ENCODE data around the gene AR. TPM values are rescaled to one million over a fixed set of nuclear protein-coding genes. Genes with fewer than 3 reads are reported as not detected.
A peak's percentile ranks its signal among the peaks of the same experiment; 100 is the strongest.

AR gene
- total RNA-seq, 1 donor from 2014 or later: 6.3 TPM

DNA sequence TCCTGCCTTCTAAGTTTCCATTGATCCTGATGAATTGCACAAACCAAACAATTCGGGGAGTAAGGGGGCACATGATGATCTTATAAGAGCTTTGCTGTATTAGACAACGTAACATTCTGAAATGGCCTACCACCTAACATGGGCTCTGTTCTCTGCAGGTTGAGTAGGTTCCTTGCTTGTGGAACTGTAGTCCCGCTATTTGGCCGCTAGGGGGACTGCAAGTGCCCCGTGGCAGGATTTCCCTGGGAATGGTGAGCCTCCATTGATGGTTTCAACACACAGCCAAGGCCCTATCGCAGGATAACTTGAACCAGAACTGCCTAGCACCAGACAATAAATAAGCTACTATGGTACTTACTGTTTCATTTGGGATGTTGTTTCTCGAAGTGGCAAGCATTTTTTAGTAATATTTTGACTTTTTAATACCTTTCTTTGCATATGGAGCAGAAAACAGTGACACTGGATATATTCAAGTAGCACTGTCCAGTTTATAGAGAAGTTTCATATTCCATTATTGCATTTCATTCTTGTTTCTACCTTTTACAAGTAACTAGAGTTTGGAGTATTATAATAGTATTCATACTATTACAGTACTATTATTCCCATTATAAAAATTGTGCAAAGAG, 11.9 kb downstream of the AR start:
- TF ChIP-seq, protein P1, sequence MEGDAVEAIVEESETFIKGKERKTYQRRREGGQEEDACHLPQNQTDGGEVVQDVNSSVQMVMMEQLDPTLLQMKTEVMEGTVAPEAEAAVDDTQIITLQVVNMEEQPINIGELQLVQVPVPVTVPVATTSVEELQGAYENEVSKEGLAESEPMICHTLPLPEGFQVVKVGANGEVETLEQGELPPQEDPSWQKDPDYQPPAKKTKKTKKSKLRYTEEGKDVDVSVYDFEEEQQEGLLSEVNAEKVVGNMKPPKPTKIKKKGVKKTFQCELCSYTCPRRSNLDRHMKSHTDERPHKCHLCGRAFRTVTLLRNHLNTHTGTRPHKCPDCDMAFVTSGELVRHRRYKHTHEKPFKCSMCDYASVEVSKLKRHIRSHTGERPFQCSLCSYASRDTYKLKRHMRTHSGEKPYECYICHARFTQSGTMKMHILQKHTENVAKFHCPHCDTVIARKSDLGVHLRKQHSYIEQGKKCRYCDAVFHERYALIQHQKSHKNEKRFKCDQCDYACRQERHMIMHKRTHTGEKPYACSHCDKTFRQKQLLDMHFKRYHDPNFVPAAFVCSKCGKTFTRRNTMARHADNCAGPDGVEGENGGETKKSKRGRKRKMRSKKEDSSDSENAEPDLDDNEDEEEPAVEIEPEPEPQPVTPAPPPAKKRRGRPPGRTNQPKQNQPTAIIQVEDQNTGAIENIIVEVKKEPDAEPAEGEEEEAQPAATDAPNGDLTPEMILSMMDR (conservative IDR thresholded peaks at IDR 0.05): peak; percentile 71

DNA sequence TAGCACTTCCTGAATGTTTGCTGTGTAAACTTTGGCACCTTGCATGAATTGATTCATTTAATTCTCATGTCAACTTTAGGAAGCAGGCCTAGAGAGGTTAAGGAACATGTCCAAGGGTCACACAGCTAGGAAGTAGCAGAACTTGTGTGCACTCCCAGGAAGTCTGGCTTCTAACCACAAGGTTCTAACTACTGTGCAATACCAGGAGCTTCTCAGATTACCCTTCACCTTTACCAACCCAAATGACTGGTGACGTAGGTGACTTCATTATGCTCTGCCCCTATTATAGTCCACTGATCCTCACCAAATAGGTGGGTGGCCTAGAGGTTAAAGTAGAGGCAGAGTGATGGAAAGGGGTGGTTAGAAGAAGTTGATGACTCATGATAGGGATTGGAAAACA, 14.4 kb downstream of the AR start:
- H3K36me3 Mint-ChIP-seq (ENCODE audit: low read depth): peaks cover 12% of the 10 kb centered on the region
- H3K9me3 Mint-ChIP-seq: peaks cover 12% of the 10 kb centered on the region
- no peaks in the 10 kb centered on the region for H3K27me3 Mint-ChIP-seq (ENCODE audit: low read depth)
- no peak overlapping the region for H3K4me3 Mint-ChIP-seq
- TF ChIP-seq, protein P1 (conservative IDR thresholded peaks at IDR 0.05): no peak
- peaks cover 3% of the 10 kb centered on the region for H3K4me1 Mint-ChIP-seq
- DNase-seq (ENCODE audit: low read depth, low spot score): no peak
- no peak overlapping the region for H3K27ac Mint-ChIP-seq (ENCODE audit: unreplicated experiment)

More for the DNA sequence above, 11.9 kb downstream of the AR start:
- Mint-ChIP-seq H3K27ac (ENCODE audit: unreplicated experiment) (no peak overlapping the region), H3K4me1 (no peaks in the 10 kb centered on the region), H3K9me3 (peaks cover 12% of the 10 kb centered on the region), H3K36me3 (ENCODE audit: low read depth) (peaks cover 16% of the 10 kb centered on the region), H3K4me3 (no peak overlapping the region), H3K27me3 (ENCODE audit: low read depth) (no peaks in the 10 kb centered on the region)
- DNase-seq (ENCODE audit: low read depth, low spot score): no peak

DNA sequence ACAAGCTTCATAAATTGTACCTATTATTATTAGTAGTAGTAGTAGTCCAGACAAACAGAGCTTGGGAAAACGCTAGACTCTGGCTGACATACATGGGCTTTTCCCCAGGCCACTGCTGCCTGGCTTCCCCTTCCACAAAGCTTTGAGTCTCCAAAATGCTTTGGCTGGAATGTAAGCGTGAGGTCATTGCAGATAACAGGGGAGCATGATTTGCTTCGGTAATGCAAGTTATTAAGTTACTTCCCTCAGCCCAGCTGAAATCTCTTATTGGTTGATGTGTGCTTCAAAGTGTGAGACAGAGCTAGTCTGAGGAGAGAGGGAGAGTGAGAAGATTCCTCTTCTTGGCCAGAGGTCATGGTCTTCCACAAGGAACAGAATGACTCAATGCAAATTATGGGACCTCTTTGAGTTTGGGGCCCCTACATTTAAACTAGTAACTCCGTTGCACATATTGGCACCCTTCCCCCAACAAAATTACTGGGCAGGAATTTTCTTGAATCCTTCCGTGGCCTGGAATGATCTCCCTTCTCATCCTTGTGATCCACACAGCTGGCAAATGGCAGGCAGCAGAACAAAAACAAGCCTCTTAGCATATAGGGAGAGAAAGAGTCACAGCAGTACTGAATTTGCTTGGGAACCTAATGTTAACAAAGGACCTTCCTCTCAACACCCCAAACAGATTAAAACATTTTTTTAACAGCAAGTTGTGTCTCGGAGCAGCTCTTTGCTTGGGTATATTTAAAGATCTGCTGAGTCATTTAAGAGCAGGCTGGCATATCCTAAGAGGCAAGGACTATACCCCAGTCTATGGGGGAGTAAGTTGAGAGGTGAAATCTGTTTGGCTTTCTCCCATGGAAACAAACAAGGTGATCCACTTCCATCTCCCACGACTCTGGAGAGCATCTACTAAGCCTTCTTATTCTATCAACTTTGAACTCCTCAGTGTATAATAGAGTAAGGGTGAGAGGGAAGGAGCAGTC, 19.9 kb downstream of the AR start:
- TF ChIP-seq, protein P1 (conservative IDR thresholded peaks at IDR 0.05): no peak
- H3K27ac Mint-ChIP-seq (ENCODE audit: unreplicated experiment): no peak overlapping the region
- H3K4me3 Mint-ChIP-seq: no peak overlapping the region
- no peak for DNase-seq (ENCODE audit: low read depth, low spot score)
- no peaks in the 10 kb centered on the region for H3K27me3 Mint-ChIP-seq (ENCODE audit: low read depth)
- peaks cover 13% of the 10 kb centered on the region for H3K4me1 Mint-ChIP-seq
- H3K9me3 Mint-ChIP-seq: peaks cover 11% of the 10 kb centered on the region
- H3K36me3 Mint-ChIP-seq (ENCODE audit: low read depth): peaks cover 3% of the 10 kb centered on the region

DNA sequence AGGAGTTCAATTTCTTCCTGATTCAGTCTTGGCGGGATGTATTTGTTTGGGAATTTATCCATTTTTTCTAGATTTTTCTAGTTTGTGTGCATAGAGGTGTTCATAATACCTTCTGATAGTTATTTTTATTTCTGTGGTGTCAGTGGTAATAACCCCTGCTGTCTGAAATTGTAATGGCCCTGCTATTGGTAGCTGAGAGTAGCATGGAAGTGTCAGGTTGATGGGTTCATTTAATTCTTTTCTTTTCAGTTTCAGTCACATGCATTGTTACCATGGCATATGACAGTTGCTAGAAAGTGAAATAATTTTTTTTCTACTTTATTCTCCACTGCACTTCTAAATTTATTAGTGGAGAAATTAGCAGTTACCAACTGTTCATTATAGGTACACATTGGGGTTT, 20.7 kb downstream of the AR start:
- no peak for DNase-seq (ENCODE audit: low read depth, low spot score)
- Mint-ChIP-seq H3K36me3 (ENCODE audit: low read depth) (peaks cover 3% of the 10 kb centered on the region), H3K9me3 (peaks cover 11% of the 10 kb centered on the region), H3K27me3 (ENCODE audit: low read depth) (no peaks in the 10 kb centered on the region), H3K4me1 (peaks cover 20% of the 10 kb centered on the region), H3K4me3 (no peak overlapping the region), H3K27ac (ENCODE audit: unreplicated experiment) (no peak overlapping the region)
- TF ChIP-seq, protein P1 (conservative IDR thresholded peaks at IDR 0.05): no peak

DNA sequence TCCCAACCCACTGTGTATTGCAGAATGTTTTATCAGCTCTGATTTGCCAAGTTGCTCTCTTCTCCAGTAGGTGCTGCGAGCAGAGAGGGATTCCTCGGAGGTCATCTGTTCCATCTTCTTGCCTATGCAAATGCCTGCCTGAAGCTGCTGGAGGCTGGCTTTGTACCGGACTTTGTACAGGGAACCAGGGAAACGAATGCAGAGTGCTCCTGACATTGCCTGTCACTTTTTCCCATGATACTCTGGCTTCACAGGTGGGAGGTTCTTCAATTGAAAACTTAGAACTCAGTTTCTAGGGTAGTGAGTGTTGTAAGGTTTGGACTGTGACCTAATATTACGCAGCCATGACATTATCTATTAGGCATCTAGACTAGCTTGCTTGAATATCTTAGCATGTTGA, 24.9 kb downstream of the AR start:
- no peak overlapping the region for H3K27ac Mint-ChIP-seq (ENCODE audit: unreplicated experiment)
- TF ChIP-seq, protein P1 (conservative IDR thresholded peaks at IDR 0.05): no peak

More for the DNA sequence above, 24.9 kb downstream of the AR start:
- Mint-ChIP-seq H3K4me1 (peaks cover 30% of the 10 kb centered on the region), H3K27me3 (ENCODE audit: low read depth) (no peaks in the 10 kb centered on the region), H3K4me3 (no peak overlapping the region), H3K36me3 (ENCODE audit: low read depth) (no peaks in the 10 kb centered on the region), H3K9me3 (peaks cover 3% of the 10 kb centered on the region)
- no peak for DNase-seq (ENCODE audit: low read depth, low spot score)

Data from neural crest cell (in vitro differentiated cells).